A673 (cell line): ENCODE measurements around the gene AHNAK2. TPM values are rescaled to one million over a fixed set of nuclear protein-coding genes. Genes with fewer than 3 reads are reported as not detected.

ENCODE experiments used
- BruUV-seq: library from RNA; stranded (reverse); fragments of 400-500 nt; replicated peaks from 2 replicates; lab custom pipeline; 2021; lab: Mats Ljungman, UMichigan
- CTCF ChIA-PET: fragments of 300-600 bp; sonication (Branson Sonifier 250); formaldehyde crosslinking; loops from one replicate; lab custom pipeline; 2022; ENCODE audit warnings: antibody characterized with exemption; lab: Charles Lee
- POLR2A ChIA-PET: fragments of 300-600 bp; sonication (Branson Sonifier 250); formaldehyde crosslinking; loops from one replicate; lab custom pipeline; 2022; ENCODE audit warnings: antibody characterized with exemption; ENCODE audit not compliant: low non-redundant PET; lab: Charles Lee
- DNase-seq: peaks from one replicate; pipeline ENCODE4 v3.0.0-alpha.2; 2015; ENCODE audit warnings: low spot score
- H3K27ac ChIP-seq: fragments of 200-600 bp; sonication (generic); 2 replicates; pipeline ENCODE4 v1.5.1; 2016; ENCODE audit warnings: mixed run types, low read depth, mild to moderate bottlenecking, mixed read lengths, antibody characterized with exemption, low read length; ENCODE audit not compliant: poor library complexity, severe bottlenecking
- H3K27me3 ChIP-seq: fragments of 200-600 bp; sonication (generic); replicated peaks from 2 replicates; pipeline ENCODE4 v1.6.1; 2017; ENCODE audit warnings: mixed run types, low read depth, mild to moderate bottlenecking, mixed read lengths, antibody characterized with exemption, low read length; ENCODE audit not compliant: insufficient read depth, poor library complexity
- H3K36me3 ChIP-seq: fragments of 200-600 bp; sonication (generic); 2 replicates; pipeline ENCODE4 v1.6.1; 2016; ENCODE audit warnings: mixed run types, mild to moderate bottlenecking, mixed read lengths, antibody characterized with exemption, low read length; ENCODE audit not compliant: insufficient read depth, poor library complexity, severe bottlenecking
- H3K4me1 ChIP-seq: fragments of 200-600 bp; sonication (generic); 2 replicates; pipeline ENCODE4 v1.6.1; 2017; ENCODE audit warnings: mixed run types, mild to moderate bottlenecking, mixed read lengths, antibody characterized with exemption, low read length; ENCODE audit not compliant: insufficient read depth, poor library complexity, severe bottlenecking
- H3K4me3 ChIP-seq: fragments of 200-600 bp; sonication (generic); 2 replicates; pipeline ENCODE4 v1.5.1; 2016; ENCODE audit warnings: low read depth, mixed run types, mild to moderate bottlenecking, mixed read lengths, low read length; ENCODE audit not compliant: poor library complexity, severe bottlenecking
- H3K9me3 ChIP-seq: fragments of 200-600 bp; sonication (generic); 2 replicates; pipeline ENCODE4 v1.6.1; 2016; ENCODE audit warnings: mixed run types, low read depth, mild to moderate bottlenecking, mixed read lengths, antibody characterized with exemption, low read length; ENCODE audit not compliant: poor library complexity, severe bottlenecking
- CTCF ChIP-seq: fragments of 300-800, 200-600 bp; sonication (generic); conservative IDR thresholded peaks from 2 replicates; pipeline ENCODE4 v1.5.1; 2017; ENCODE audit warnings: low read depth, mild to moderate bottlenecking, antibody characterized with exemption, low read length, moderate library complexity, mixed read lengths
- EZH2 ChIP-seq: fragments of 200-600 bp; sonication (generic); IDR thresholded peaks from 2 replicates; pipeline ENCODE4 v1.6.1; 2017; ENCODE audit warnings: borderline replicate concordance, low read depth, mild to moderate bottlenecking, mixed read lengths, antibody characterized with exemption, low read length; ENCODE audit not compliant: poor library complexity, severe bottlenecking
- intact Hi-C: fragments of 100-400 bp; cut with micrococcal nuclease; formaldehyde crosslinking; loops from one replicate; pipeline ENCODE4 v1.10.0; 2022; ENCODE audit not compliant: unreplicated experiment
- total RNA-seq: library from RNA; stranded (reverse); gene quantifications from 2 replicates; pipeline ENCODE4 v1.2.3, GENCODE V29; 2021

The AHNAK2 gene
- total RNA-seq, 1 experiment from 2014 or later, result 0.56 TPM

GRCh38 chr14:104991896-104992230, 13.7 kb upstream of the AHNAK2 start:
- no peak overlapping the region for H3K4me3 ChIP-seq
- no peaks in the 10 kb centered on the region for H3K4me1 ChIP-seq
- CTCF ChIA-PET, result no interaction called here
- no peaks in the 10 kb centered on the region for H3K9me3 ChIP-seq
- H3K36me3 ChIP-seq, result peaks cover 3% of the 10 kb centered on the region
- intact Hi-C loops, result no loop called here
- BruUV-seq, result no TSS peak
- TF ChIP-seq CTCF, result no peak
- TF ChIP-seq EZH2, result no peak
- H3K27ac ChIP-seq, result no peak overlapping the region
- POLR2A ChIA-PET, result no interaction called here
- no peaks in the 10 kb centered on the region for H3K27me3 ChIP-seq
- no peak for DNase-seq

- Histone ChIP-seq H3K36me3 (peaks cover 3% of the 10 kb centered on the region), H3K4me3 (no peak overlapping the region), H3K9me3 (no peaks in the 10 kb centered on the region), H3K27ac (no peak overlapping the region), H3K4me1 (no peaks in the 10 kb centered on the region), H3K27me3 (no peaks in the 10 kb centered on the region)
- ChIA-PET CTCF (no interaction called here), POLR2A (no interaction called here)
- BruUV-seq, result no TSS peak
- TF ChIP-seq CTCF (no peak), EZH2 (no peak)
- intact Hi-C loops, result no loop called here
- no peak for DNase-seq
Observed at GRCh38 chr14:104989951-104990303, 11.8 kb upstream of the AHNAK2 start.

- Histone ChIP-seq H3K4me3 (no peak overlapping the region), H3K9me3 (no peaks in the 10 kb centered on the region), H3K27ac (no peak overlapping the region), H3K27me3 (no peaks in the 10 kb centered on the region), H3K4me1 (no peaks in the 10 kb centered on the region), H3K36me3 (peaks cover 3% of the 10 kb centered on the region)
- intact Hi-C loops, result no loop called here
- TF ChIP-seq EZH2 (no peak), CTCF (no peak)
- CTCF ChIA-PET, result no interaction called here
- POLR2A ChIA-PET, result no interaction called here
- DNase-seq, result no peak
- BruUV-seq, result no TSS peak
Observed at GRCh38 chr14:104989236-104989950, 11.2 kb upstream of the AHNAK2 start.
